ENCODE results near the gene RIMS4. TPM values are rescaled to one million over a fixed set of nuclear protein-coding genes. Genes with fewer than 3 reads are reported as not detected.

RIMS4 gene
- total and polyA plus RNA-seq, 2 of the 8 experiments (the other 6 are each of a cell fraction or from before 2014, with no cell fraction given), result 13.3 to 44.2 TPM

GRCh38 chr20:44802702-44803101 lies 7.6 kb downstream of the RIMS4 start:
- no peak for TF ChIP-seq POLR2AphosphoS5 (IDR thresholded peaks at IDR 0.05; ENCODE audit: low read depth, low read length)
- no peak for TF ChIP-seq ATF3 (IDR thresholded peaks at IDR 0.05; ENCODE audit: insufficient read depth, low read depth, low read length)
- TF ChIP-seq ATF2 (IDR thresholded peaks at IDR 0.05; ENCODE audit: low read length), result no peak
- no peak for TF ChIP-seq CREB1 (IDR thresholded peaks at IDR 0.05)
- no peak for TF ChIP-seq CBX5 (IDR thresholded peaks at IDR 0.05; ENCODE audit: low read depth, low read length)
- TF ChIP-seq SRF (IDR thresholded peaks at IDR 0.05; ENCODE audit: low read depth, low read length), result no peak
- no peak for TF ChIP-seq SAP30 (IDR thresholded peaks at IDR 0.05; ENCODE audit: insufficient read depth, insufficient replicate concordance, low read length)
- no peak for TF ChIP-seq EGR1 (IDR thresholded peaks at IDR 0.05; ENCODE audit: borderline replicate concordance, low read depth, low read length)
- TF ChIP-seq KDM5A (IDR thresholded peaks at IDR 0.05; ENCODE audit: low read length), result no peak
- TF ChIP-seq USF2 (IDR thresholded peaks at IDR 0.05; ENCODE audit: low read length), result no peak
- DNase-seq (ENCODE audit: low read depth in 1 of 2, low spot score in 2 of 2), result no peak
- Histone ChIP-seq H3K4me2 (ENCODE audit: insufficient read depth in 1 of 2, low read depth in 2 of 2, low read length in 2 of 2) (no peak overlapping the region), H3K4me1 (replicated peaks in 1 of 4; ENCODE audit: control insufficient read depth in 3 of 4, insufficient read depth in 4 of 4, low read length in 3 of 4) (peaks cover 0 to 5% (median under 1%) of the 10 kb centered on the region in 4 experiments; a peak in 3 of 7 replicates), H4K91ac (replicated peaks; ENCODE audit: insufficient read length, low read length) (no peak overlapping the region), H3K79me2 (ENCODE audit: control insufficient read depth in 1 of 2, insufficient read depth in 2 of 2, low read length in 2 of 2) (peaks cover 0 to 13% of the 10 kb centered on the region in 2 experiments; a peak in 1 of 4 replicates), H4K8ac (ENCODE audit: extremely low read depth, insufficient read depth, low read length) (no peak overlapping the region), H3K18ac (ENCODE audit: extremely low read depth, low read length) (no peak overlapping the region), H2BK12ac (ENCODE audit: low read depth, low read length) (no peak overlapping the region), H2BK5ac (ENCODE audit: low read depth, low read length) (no peak overlapping the region), H4K5ac (ENCODE audit: insufficient read length, low read depth, low read length) (no peak overlapping the region), H2BK15ac (ENCODE audit: low read length) (no peak overlapping the region), H3K79me1 (ENCODE audit: low read depth, low read length) (peaks cover 6% of the 10 kb centered on the region; the same call in 1 of the 2 replicates), H3K23me2 (ENCODE audit: low read depth, low read length) (no peaks in the 10 kb centered on the region; the same call in 1 of the 2 replicates), H2BK120ac (replicated peaks; ENCODE audit: low read depth, low read length) (no peak overlapping the region), H3K4ac (replicated peaks; ENCODE audit: insufficient read length, low read depth, low read length) (no peak overlapping the region), H2AFZ (ENCODE audit: low read length) (no peak overlapping the region), H3K14ac (ENCODE audit: insufficient read length) (no peak overlapping the region), H4K20me1 (replicated peaks in 1 of 2; ENCODE audit: control insufficient read depth in 1 of 2, insufficient read depth in 2 of 2, low read length in 2 of 2) (peaks cover 2 to 6% of the 10 kb centered on the region in 2 experiments), H3K9me3 (ENCODE audit: insufficient read depth in 2 of 2, low read depth in 1 of 2, low read length in 1 of 2) (no peaks in the 10 kb centered on the region), H2BK20ac (ENCODE audit: low read length) (no peak overlapping the region), H3K27me3 (replicated peaks in 1 of 4; ENCODE audit: control insufficient read depth in 3 of 4, extremely low read depth in 1 of 4, insufficient read depth in 3 of 4, low read length in 3 of 4) (no peaks in the 10 kb centered on the region; a peak in 1 of 7 replicates), H3K9ac (replicated peaks in 1 of 4; ENCODE audit: extremely low read depth in 1 of 4, low read depth in 3 of 4, low read length in 3 of 4) (no peak overlapping the region), H3K23ac (ENCODE audit: insufficient read length) (no peak overlapping the region), H3K27ac (ENCODE audit: low read depth, low read length) (no peak overlapping the region), H3K36me3 (ENCODE audit: control insufficient read depth in 2 of 4, insufficient read depth in 4 of 4, low read length in 3 of 4) (peaks cover 0 to 4% (median 0%) of the 10 kb centered on the region in 4 experiments; a peak in 1 of 8 replicates), H3K4me3 (ENCODE audit: extremely low read depth in 1 of 4, insufficient read depth in 2 of 4, low read depth in 3 of 4, low read length in 4 of 4) (no peak overlapping the region), H2AK5ac (ENCODE audit: low read depth, low read length) (no peak overlapping the region), H3K56ac (replicated peaks; ENCODE audit: insufficient read length, low read depth, low read length) (no peak overlapping the region)
- 91% methylated on average over 4 of the region's 4 CpGs; no CpG with 5 or more reads in 1 of the 2 experiments for WGBS, 2 experiments (ENCODE audit: extremely low coverage in 1 of 2, insufficient coverage in 1 of 2, insufficient read length in 1 of 2, insufficient replicate concordance in 2 of 2, low coverage in 1 of 2, low lambda C conversion rate in 2 of 2, missing lambda C conversion rate in 1 of 2)
- CTCF ChIA-PET (ENCODE audit: partially characterized antibody), result interaction anchor here (1.0 to 12.1 kb wide), 7 partner anchors 16 to 64 kb away, joined by 3 to 170 read pairs (median 9); no protein-coding TSS in a partner anchor
- POLR2A ChIA-PET (ENCODE audit: partially characterized antibody), result interaction anchor here (1.4 kb wide), 1 partner anchor 25 kb away, joined by 3 read pairs; no protein-coding TSS in a partner anchor
- FAIRE-seq, result no peak

Data from H1 (cell line).